ENCODE measurements around the gene SSBP3. TPM values are rescaled to one million over a fixed set of nuclear protein-coding genes. Genes with fewer than 3 reads are reported as not detected.

Gene SSBP3
- total and polyA plus RNA-seq, 2 of the 13 experiments (the other 11 are each of a cell fraction or from before 2014, with no cell fraction given), result 8.5 to 17.6 TPM

DNA sequence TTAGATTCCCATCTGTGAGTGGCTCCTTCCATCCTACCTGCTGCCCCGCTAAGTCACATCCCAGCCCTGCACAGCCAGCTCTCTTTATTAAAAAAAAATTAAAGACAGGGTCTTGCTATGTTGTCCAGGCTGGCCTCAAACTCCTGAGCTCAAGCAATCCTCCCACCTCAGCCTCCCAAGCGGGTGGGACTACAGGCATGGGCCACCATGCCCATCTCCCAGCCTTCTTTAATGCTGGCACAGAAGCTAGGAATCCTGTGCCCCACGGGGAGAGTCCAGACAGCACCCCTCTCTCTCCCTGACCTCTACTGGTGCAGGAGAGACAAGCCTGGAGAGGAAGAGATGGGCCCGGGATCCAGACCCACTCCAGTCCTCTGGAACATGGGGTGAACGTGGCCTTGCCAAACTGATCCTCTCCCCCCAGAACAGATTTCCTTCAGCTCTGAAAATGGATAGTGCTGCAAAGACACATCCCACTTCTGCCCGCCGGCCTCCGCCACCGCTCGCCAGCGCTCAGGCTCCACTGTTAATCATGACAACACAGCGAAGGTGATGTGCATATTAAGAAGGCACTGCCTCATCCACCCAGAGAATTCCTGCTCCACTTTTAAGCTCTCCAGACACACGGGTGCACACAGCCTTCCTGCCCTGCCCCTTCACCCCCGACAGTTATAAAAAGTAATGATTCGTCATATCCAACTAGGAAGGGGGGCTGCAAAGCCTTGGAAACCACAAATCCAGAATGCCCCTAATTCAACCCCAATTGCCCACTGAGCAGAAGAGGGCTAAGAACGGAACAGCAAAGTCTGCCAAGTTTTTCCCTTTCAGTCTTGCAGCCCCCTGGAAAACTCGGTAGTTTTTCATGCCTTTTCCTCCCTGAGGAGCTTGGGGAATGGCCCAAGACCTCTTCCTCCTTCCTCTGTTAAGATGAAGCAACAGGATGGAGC lies 138.1 kb downstream of the SSBP3 start (continued):
- no peak for TF ChIP-seq ZNF282 (IDR thresholded peaks at IDR 0.05; ENCODE audit: partially characterized antibody)
- TF ChIP-seq HOXD1 (CRISPR knock-in tag; IDR thresholded peaks at IDR 0.05), result no peak
- TF ChIP-seq ONECUT2 (CRISPR knock-in tag; IDR thresholded peaks at IDR 0.05), result no peak
- no peak for TF ChIP-seq PITX1 (CRISPR knock-in tag; IDR thresholded peaks at IDR 0.05)

GRCh38 chr1:54266908-54267307 lies 139.3 kb downstream of the SSBP3 start:
- Histone ChIP-seq H3K4me3 (replicated peaks in 1 of 3; ENCODE audit: insufficient read depth in 1 of 3, low read depth in 2 of 3, low read length in 3 of 3) (no peak overlapping the region), H3K9ac (ENCODE audit: insufficient read depth, low read depth, low read length) (no peak overlapping the region), H3K9me3 (ENCODE audit: low read length) (no peaks in the 10 kb centered on the region), H3K79me2 (ENCODE audit: insufficient read depth, low read length) (no peaks in the 10 kb centered on the region), H4K20me1 (ENCODE audit: insufficient read depth, low read length) (no peaks in the 10 kb centered on the region), H2AFZ (ENCODE audit: low read length) (no peak overlapping the region), H3K27ac (ENCODE audit: extremely low read length, insufficient read depth, low read length) (no peak overlapping the region), H3K4me1 (ENCODE audit: insufficient read depth, low read length) (peaks cover 6% of the 10 kb centered on the region), H3K36me3 (replicated peaks in 1 of 2; ENCODE audit: control insufficient read depth in 1 of 2, insufficient read depth in 2 of 2, low read length in 2 of 2) (peaks cover 0 to 6% of the 10 kb centered on the region in 2 experiments; a peak in 3 of 5 replicates), H3K27me3 (ENCODE audit: control insufficient read depth in 1 of 2, insufficient read depth in 2 of 2, low read length in 2 of 2) (no peaks in the 10 kb centered on the region), H3K4me2 (ENCODE audit: low read depth, low read length) (no peak overlapping the region)
- no peak for DNase-seq (ENCODE audit: low spot score)
- ChIA-PET CTCF (ENCODE audit: low intra/inter-chr PET ratio, low total read pairs) (no interaction called here), POLR2A (no interaction called here)
- intact Hi-C loops (cut with micrococcal nuclease; ENCODE audit: unreplicated experiment) (no loop called here), in situ Hi-C loops (cut with HindIII; ENCODE audit: extremely low pct_ligation_motif_present, low pct_unique_long_range_greater_than_20kb) (no loop called here)
- no TSS peak for BruUV-seq (replicated peaks)
- ATAC-seq, result no peak
- no peak for FAIRE-seq
- WGBS (ENCODE audit: low lambda C conversion rate), result 84% methylated on average over 3 of the region's 5 CpGs
- TF ChIP-seq RELA (CRISPR knock-in tag; IDR thresholded peaks at IDR 0.05), result no peak
- TF ChIP-seq, protein P1, sequence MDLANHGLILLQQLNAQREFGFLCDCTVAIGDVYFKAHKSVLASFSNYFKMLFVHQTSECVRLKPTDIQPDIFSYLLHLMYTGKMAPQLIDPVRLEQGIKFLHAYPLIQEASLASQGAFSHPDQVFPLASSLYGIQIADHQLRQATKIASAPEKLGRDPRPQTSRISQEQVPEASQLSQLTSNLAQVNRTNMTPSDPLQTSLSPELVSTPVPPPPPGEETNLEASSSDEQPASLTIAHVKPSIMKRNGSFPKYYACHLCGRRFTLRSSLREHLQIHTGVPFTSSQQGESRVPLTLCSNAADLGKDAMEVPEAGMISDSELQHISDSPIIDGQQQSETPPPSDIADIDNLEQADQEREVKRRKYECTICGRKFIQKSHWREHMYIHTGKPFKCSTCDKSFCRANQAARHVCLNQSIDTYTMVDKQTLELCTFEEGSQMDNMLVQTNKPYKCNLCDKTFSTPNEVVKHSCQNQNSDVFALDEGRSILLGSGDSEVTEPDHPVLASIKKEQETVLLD (CRISPR knock-in tag; IDR thresholded peaks at IDR 0.05; ENCODE audit: low read depth), result no peak
- no peak for TF ChIP-seq KDM1A (CRISPR knock-in tag; IDR thresholded peaks at IDR 0.05)
- no peak for TF ChIP-seq USF2 (IDR thresholded peaks at IDR 0.05; ENCODE audit: low read depth, low read length)
- TF ChIP-seq USF2 (CRISPR knock-in tag; IDR thresholded peaks at IDR 0.05; ENCODE audit: borderline replicate concordance), result no peak
- TF ChIP-seq ARID3A (IDR thresholded peaks at IDR 0.05; ENCODE audit: low read depth, low read length), result no peak
- no peak for TF ChIP-seq FUBP1 (CRISPR knock-in tag; IDR thresholded peaks at IDR 0.05; ENCODE audit: borderline replicate concordance)
- TF ChIP-seq IRF1 (CRISPR knock-in tag; IDR thresholded peaks at IDR 0.05; ENCODE audit: low read depth), result no peak
- TF ChIP-seq KLF16 (CRISPR knock-in tag; IDR thresholded peaks at IDR 0.05), result no peak
- TF ChIP-seq ZNF331 (CRISPR knock-in tag; IDR thresholded peaks at IDR 0.05), result no peak
